GM10266 (cell line): ENCODE results near the gene TGFBRAP1.

Experiments used
- DNase-seq: peaks from one replicate; pipeline ENCODE4 v3.0.0; 2012; ENCODE audit errors: extremely low spot score
- TF ChIP-seq, protein P1 (sequence below): IDR thresholded peaks from 2 replicates; pipeline ENCODE4 v1.5.1; 2012; ENCODE audit warnings: mild to moderate bottlenecking, low read depth; ENCODE audit not compliant: control insufficient read depth, insufficient read depth; ENCODE audit errors: missing control alignments

TGFBRAP1 gene

GRCh38 chr2:105274046-105274445 lies 55.5 kb downstream of the TGFBRAP1 start:
- TF ChIP-seq, protein P1, sequence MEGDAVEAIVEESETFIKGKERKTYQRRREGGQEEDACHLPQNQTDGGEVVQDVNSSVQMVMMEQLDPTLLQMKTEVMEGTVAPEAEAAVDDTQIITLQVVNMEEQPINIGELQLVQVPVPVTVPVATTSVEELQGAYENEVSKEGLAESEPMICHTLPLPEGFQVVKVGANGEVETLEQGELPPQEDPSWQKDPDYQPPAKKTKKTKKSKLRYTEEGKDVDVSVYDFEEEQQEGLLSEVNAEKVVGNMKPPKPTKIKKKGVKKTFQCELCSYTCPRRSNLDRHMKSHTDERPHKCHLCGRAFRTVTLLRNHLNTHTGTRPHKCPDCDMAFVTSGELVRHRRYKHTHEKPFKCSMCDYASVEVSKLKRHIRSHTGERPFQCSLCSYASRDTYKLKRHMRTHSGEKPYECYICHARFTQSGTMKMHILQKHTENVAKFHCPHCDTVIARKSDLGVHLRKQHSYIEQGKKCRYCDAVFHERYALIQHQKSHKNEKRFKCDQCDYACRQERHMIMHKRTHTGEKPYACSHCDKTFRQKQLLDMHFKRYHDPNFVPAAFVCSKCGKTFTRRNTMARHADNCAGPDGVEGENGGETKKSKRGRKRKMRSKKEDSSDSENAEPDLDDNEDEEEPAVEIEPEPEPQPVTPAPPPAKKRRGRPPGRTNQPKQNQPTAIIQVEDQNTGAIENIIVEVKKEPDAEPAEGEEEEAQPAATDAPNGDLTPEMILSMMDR: no peak
- DNase-seq: no peak

DNA sequence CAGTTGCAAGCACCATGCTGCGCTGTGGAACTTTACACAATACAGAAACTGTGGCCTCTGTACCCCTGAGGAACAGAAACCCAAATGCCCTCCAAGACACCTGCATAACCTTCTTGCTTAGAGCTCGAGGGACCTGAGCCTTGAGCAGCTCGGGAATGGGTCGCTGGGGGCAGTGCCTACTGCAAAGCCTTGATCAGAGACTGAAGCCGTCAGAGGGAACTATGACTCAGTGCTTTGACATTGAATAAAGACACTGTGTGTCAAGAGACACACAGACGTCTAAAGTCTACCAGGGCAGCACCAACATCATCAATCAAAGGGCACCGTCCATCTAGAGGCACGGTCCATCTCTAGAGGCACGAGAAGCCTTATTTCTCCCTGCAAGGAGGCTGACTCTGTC lies 57.4 kb downstream of the TGFBRAP1 start:
- TF ChIP-seq, protein P1: no peak
- DNase-seq: no peak

DNA sequence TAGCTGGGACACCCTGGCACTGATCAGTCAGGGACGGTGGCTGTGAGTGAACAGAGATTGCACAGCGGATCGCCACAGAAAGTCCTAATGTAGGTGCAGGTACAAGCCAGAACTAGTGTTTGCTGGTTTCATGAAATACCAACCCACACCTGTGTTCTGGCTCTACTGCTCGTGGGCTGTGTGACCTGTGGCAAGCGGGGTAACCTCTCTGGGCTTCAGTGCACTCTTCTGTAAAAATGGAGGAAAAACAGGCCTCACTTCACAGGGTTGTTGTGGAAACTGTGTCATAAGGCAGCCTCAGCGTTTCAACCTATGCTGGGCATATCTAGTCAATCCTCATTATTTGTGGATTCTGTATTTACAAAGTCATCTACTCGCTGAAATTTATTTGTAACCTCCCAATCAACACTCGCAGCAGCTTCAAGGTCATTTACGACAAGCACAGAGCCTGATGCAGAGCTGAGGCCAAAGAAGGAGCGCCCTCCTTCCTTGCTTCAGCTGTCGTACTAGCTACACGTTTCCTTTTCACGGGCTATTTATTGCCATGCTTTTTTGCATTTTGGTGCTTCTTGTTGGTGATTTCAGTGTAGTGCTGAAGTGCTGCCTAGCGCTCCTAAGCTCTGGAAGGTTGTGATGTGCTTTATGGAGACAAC lies 58.0 kb downstream of the TGFBRAP1 start:
- DNase-seq: no peak
- TF ChIP-seq, protein P1: no peak

DNA sequence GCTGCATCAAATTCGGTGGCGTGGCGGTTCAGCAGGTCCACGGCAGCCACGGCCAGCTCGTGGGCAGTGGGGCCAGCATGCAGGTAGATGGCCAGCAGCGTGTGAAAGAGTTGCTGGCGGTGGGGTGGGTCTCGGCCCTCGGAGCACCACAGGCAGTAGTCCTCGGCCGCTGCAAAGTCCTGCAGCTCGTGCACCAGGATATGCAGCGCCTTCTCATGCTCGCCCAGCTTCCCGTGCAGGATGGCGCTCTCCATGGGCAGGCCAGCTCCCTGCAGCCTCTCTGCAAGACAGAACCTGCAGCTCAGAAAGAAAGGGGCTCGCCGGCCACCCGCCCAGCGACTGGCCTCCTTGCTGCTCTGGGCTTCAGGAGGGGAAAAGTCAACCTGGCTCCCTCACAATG lies 60.1 kb downstream of the TGFBRAP1 start:
- TF ChIP-seq, protein P1: no peak
- DNase-seq: no peak

DNA sequence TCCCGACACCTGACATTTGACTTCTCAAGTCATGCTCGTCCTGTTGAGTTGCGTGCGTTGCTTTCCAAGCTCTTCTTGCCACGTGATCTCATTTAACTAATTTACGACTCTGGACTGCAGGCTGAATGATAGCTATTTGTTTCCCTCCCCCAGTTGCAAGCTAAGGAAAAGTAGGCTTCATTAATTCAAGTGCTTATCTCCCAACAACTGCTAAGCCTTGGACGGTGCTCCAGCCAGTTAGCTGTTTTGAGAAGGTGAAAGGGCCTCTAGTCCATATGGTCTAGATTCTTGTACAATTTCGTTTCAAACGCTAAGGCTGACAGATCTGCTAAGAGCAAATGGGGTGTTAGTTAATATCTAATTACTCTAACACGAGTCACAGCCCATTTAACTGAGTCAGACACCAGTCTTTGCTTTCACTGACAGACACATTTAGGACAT lies 66.9 kb downstream of the TGFBRAP1 start:
- TF ChIP-seq, protein P1: no peak
- no peak for DNase-seq

GRCh38 chr2:105261061-105261460 lies 68.5 kb downstream of the TGFBRAP1 start:
- no peak for DNase-seq

DNA sequence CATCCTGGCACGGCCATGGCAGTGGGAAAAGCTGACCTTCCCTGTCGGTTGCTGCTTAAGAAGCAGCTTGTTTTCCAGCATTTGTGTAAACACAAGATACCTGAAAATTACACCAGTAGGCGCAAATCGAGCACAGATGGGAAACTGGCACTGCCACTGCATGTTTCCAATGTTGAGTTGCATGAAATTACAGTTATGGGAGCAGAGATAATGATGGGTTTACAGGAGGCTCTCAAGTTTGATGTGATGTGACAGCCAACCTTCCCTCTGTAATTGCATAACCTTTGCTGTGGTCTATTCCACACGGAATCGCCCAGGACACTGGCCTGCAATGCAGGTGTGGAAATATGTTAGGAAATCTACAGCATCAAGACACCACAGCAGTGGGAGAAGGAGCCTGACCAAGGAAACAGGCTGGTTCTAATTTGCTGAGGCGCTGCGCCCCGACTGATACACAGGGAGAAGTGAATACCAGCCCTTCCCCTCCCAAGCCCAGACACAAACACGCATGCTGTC lies 70.6 kb downstream of the TGFBRAP1 start:
- no peak for DNase-seq
- TF ChIP-seq, protein P1: no peak

More at GRCh38 chr2:105261061-105261460, 68.5 kb downstream of the TGFBRAP1 start:
- TF ChIP-seq, protein P1: no peak
